ENCODE data around the gene GNB1. TPM values are rescaled to one million over a fixed set of nuclear protein-coding genes. Genes with fewer than 3 reads are reported as not detected.
"Not testable (repeated sequence)": the region's sequence is repeated elsewhere in the genome, so short reads cannot be mapped to it uniquely, and the experiment has no call there.

Gene GNB1
- polyA plus RNA-seq, 1 experiment = 400 TPM

GRCh38 chr1:1738799-1739337, 152.0 kb downstream of the GNB1 start:
- H3K27ac ChIP-seq (ENCODE audit: low read depth, low read length); CTCF ChIA-PET; H3K27me3 ChIP-seq (ENCODE audit: control insufficient read depth, insufficient read depth, low read length); POLR2A ChIA-PET; H3K4me3 ChIP-seq (ENCODE audit: low read depth, low read length); H3K9me3 ChIP-seq (ENCODE audit: control insufficient read depth, insufficient read depth, low read length); DNase-seq (ENCODE audit: low read depth, low spot score): not testable (repeated sequence)

- H3K4me3 ChIP-seq (ENCODE audit: low read depth, low read length); DNase-seq (ENCODE audit: low read depth, low spot score); H3K27ac ChIP-seq (ENCODE audit: low read depth, low read length); CTCF ChIA-PET; H3K9me3 ChIP-seq (ENCODE audit: control insufficient read depth, insufficient read depth, low read length); H3K27me3 ChIP-seq (ENCODE audit: control insufficient read depth, insufficient read depth, low read length); POLR2A ChIA-PET: not testable (repeated sequence)
These were observed 153.0 kb downstream of the GNB1 start for GRCh38 chr1:1737675-1738590.

Other genes with a start within 250 kb of the GNB1 start
- gene CDK11B, start 232.1 kb downstream of the GNB1 start, polyA plus RNA-seq (2011; rRNA removed) = 6.7 and 13.3 TPM in 2 replicates
- 30.5 and 36.4 TPM in 2 replicates for gene SLC35E2B, start 198.3 kb downstream of the GNB1 start, polyA plus RNA-seq (2011; rRNA removed)
- gene CDK11A, start 166.7 kb downstream of the GNB1 start, polyA plus RNA-seq (2011; rRNA removed) = 6.0 and 10.6 TPM in 2 replicates
- gene NADK, start 112.6 kb downstream of the GNB1 start, polyA plus RNA-seq (2011; rRNA removed) = 37.8 and 39.8 TPM in 2 replicates
- gene CALML6, start 24.2 kb upstream of the GNB1 start, polyA plus RNA-seq (2011; rRNA removed) = 0.21 TPM in 2 replicates
- gene TMEM52, start 28.2 kb upstream of the GNB1 start, polyA plus RNA-seq (2011; rRNA removed) = 0.30 and 0.53 TPM in 2 replicates
- gene CFAP74, start 112.7 kb upstream of the GNB1 start, polyA plus RNA-seq (2011; rRNA removed) = not detected in 2 replicates
- gene GABRD, start 128.3 kb upstream of the GNB1 start, polyA plus RNA-seq (2011; rRNA removed) = not detected in 2 replicates
- 3.0 and 4.0 TPM in 2 replicates for gene PRKCZ, start 159.3 kb upstream of the GNB1 start, polyA plus RNA-seq (2011; rRNA removed)

Measured in AG04450 (cell line).